Activated CD4-positive, alpha-beta T cell treated with anti-CD3 and anti-CD28 coated beads, Interleukin-2, amount 10 ng/mL, durations not matched to agents 24 days and 14 days (primary cell): Measurements from ENCODE around the gene RXFP1. TPM values are rescaled to one million over a fixed set of nuclear protein-coding genes. Genes with fewer than 3 reads are reported as not detected.
A peak's percentile ranks its signal among the peaks of the same experiment; 100 is the strongest.
"Not testable (repeated sequence)": the region's sequence is repeated elsewhere in the genome, so short reads cannot be mapped to it uniquely, and the experiment has no call there.

Experiments
- DNase-seq: peaks from one replicate; pipeline ENCODE4 v3.0.0; 2022
- H3K27ac Mint-ChIP-seq: one replicate; pipeline ENCODE4 v1.8.0; 2022; ENCODE audit warnings: mild to moderate bottlenecking, mixed read lengths
- H3K27me3 Mint-ChIP-seq: one replicate; pipeline ENCODE4 v1.8.0; 2022; ENCODE audit warnings: mixed read lengths
- H3K36me3 Mint-ChIP-seq: one replicate; pipeline ENCODE4 v1.8.0; 2022; ENCODE audit warnings: low read depth, mild to moderate bottlenecking, mixed read lengths
- H3K4me1 Mint-ChIP-seq: one replicate; pipeline ENCODE4 v1.8.0; 2021; ENCODE audit warnings: mixed read lengths
- H3K4me3 Mint-ChIP-seq: one replicate; pipeline ENCODE4 v1.8.0; 2022; ENCODE audit warnings: mild to moderate bottlenecking, moderate library complexity, mixed read lengths
- H3K9me3 Mint-ChIP-seq: one replicate; pipeline ENCODE4 v1.8.0; 2021; ENCODE audit warnings: mixed read lengths
- intact Hi-C: fragments of 100-400 bp; cut with micrococcal nuclease; formaldehyde crosslinking; loops from one replicate; pipeline ENCODE4 v1.15.1; 2023
- total RNA-seq: library from RNA; stranded (reverse); gene quantifications from 2 replicates; pipeline ENCODE4 v1.2.3, GENCODE V29; 2022

Gene RXFP1
- total RNA-seq, 1 donor from 2014 or later: not detected

GRCh38 chr4:158656439-158656838, 134.8 kb downstream of the RXFP1 start:
- H3K9me3 Mint-ChIP-seq: no peaks in the 10 kb centered on the region
- H3K27me3 Mint-ChIP-seq: peaks cover 2% of the 10 kb centered on the region
- H3K36me3 Mint-ChIP-seq: no peaks in the 10 kb centered on the region
- intact Hi-C loops: no loop called here
- DNase-seq: no peak
- H3K4me1 Mint-ChIP-seq: peaks cover 4% of the 10 kb centered on the region
- H3K4me3 Mint-ChIP-seq: no peak overlapping the region
- H3K27ac Mint-ChIP-seq: no peak overlapping the region

GRCh38 chr4:158657291-158657690, 135.6 kb downstream of the RXFP1 start:
- no peaks in the 10 kb centered on the region for H3K9me3 Mint-ChIP-seq
- no peak for DNase-seq
- no peak overlapping the region for H3K27ac Mint-ChIP-seq
- intact Hi-C loops: no loop called here
- H3K27me3 Mint-ChIP-seq: peaks cover 2% of the 10 kb centered on the region
- no peaks in the 10 kb centered on the region for H3K36me3 Mint-ChIP-seq
- H3K4me3 Mint-ChIP-seq: no peak overlapping the region
- peaks cover 4% of the 10 kb centered on the region for H3K4me1 Mint-ChIP-seq

- H3K4me3 Mint-ChIP-seq, H3K9me3 Mint-ChIP-seq, H3K4me1 Mint-ChIP-seq, DNase-seq, H3K27ac Mint-ChIP-seq, intact Hi-C loops, H3K27me3 Mint-ChIP-seq: not testable (repeated sequence)
- H3K36me3 Mint-ChIP-seq: peaks cover 11% of the 10 kb centered on the region
These were observed 141.6 kb downstream of the RXFP1 start for GRCh38 chr4:158663255-158663654.

GRCh38 chr4:158663707-158664625, 142.3 kb downstream of the RXFP1 start:
- H3K4me1 Mint-ChIP-seq, H3K9me3 Mint-ChIP-seq, intact Hi-C loops, DNase-seq, H3K27ac Mint-ChIP-seq, H3K27me3 Mint-ChIP-seq, H3K4me3 Mint-ChIP-seq: not testable (repeated sequence)
- H3K36me3 Mint-ChIP-seq: peaks cover 11% of the 10 kb centered on the region

GRCh38 chr4:158664806-158665205, 143.1 kb downstream of the RXFP1 start:
- H3K27ac Mint-ChIP-seq: no peak overlapping the region
- intact Hi-C loops: no loop called here
- H3K9me3 Mint-ChIP-seq: no peaks in the 10 kb centered on the region

GRCh38 chr4:158666892-158667291, 145.2 kb downstream of the RXFP1 start:
- Mint-ChIP-seq H3K36me3 (peaks cover 13% of the 10 kb centered on the region), H3K27ac (no peak overlapping the region), H3K9me3 (no peaks in the 10 kb centered on the region), H3K4me3 (no peak overlapping the region), H3K4me1 (peaks cover 14% of the 10 kb centered on the region), H3K27me3 (no peaks in the 10 kb centered on the region)
- intact Hi-C loops: no loop called here
- DNase-seq: no peak

More at GRCh38 chr4:158664806-158665205, 143.1 kb downstream of the RXFP1 start:
- DNase-seq: no peak
- Mint-ChIP-seq H3K4me1 (peaks cover 5% of the 10 kb centered on the region), H3K4me3 (no peak overlapping the region), H3K36me3 (peaks cover 13% of the 10 kb centered on the region), H3K27me3 (no peaks in the 10 kb centered on the region)

GRCh38 chr4:158667651-158668198, 146.0 kb downstream of the RXFP1 start:
- DNase-seq: peak; percentile 72
- H3K36me3 Mint-ChIP-seq: peaks cover 13% of the 10 kb centered on the region
- no peak overlapping the region for H3K27ac Mint-ChIP-seq
- intact Hi-C loops: no loop called here
- H3K4me1 Mint-ChIP-seq: peaks cover 16% of the 10 kb centered on the region
- H3K27me3 Mint-ChIP-seq: peaks cover 1% of the 10 kb centered on the region
- no peak overlapping the region for H3K4me3 Mint-ChIP-seq
- H3K9me3 Mint-ChIP-seq: no peaks in the 10 kb centered on the region

GRCh38 chr4:158669310-158669709, 147.6 kb downstream of the RXFP1 start:
- no peak for DNase-seq
- intact Hi-C loops: no loop called here
- peaks cover 19% of the 10 kb centered on the region for H3K4me1 Mint-ChIP-seq
- no peak overlapping the region for H3K4me3 Mint-ChIP-seq
- H3K9me3 Mint-ChIP-seq: no peaks in the 10 kb centered on the region
- H3K27me3 Mint-ChIP-seq: peaks cover 1% of the 10 kb centered on the region
- peaks cover 13% of the 10 kb centered on the region for H3K36me3 Mint-ChIP-seq
- no peak overlapping the region for H3K27ac Mint-ChIP-seq

- Mint-ChIP-seq H3K36me3 (peaks cover 5% of the 10 kb centered on the region), H3K9me3 (no peaks in the 10 kb centered on the region), H3K27ac (peak overlapping the region; percentile 95), H3K27me3 (peaks cover 1% of the 10 kb centered on the region), H3K4me3 (peak overlapping the region; percentile 99), H3K4me1 (peaks cover 22% of the 10 kb centered on the region)
- intact Hi-C loops: loop anchor here (1.0 to 5.0 kb wide), 6 partner anchors 52 to 535 kb away; partner anchors contain the start of genes FNIP2 and PPID
- peak; percentile 87 for DNase-seq
These were observed 149.4 kb downstream of the RXFP1 start for GRCh38 chr4:158670975-158671664.

- H3K9me3 Mint-ChIP-seq: no peaks in the 10 kb centered on the region
- peaks cover 22% of the 10 kb centered on the region for H3K4me1 Mint-ChIP-seq
- peak within 1 kb of the TSS; percentile 95 for H3K27ac Mint-ChIP-seq
- no peak for DNase-seq
- peaks cover 2% of the 10 kb centered on the region for H3K36me3 Mint-ChIP-seq
- intact Hi-C loops: loop anchor here (1.0 to 5.0 kb wide), 6 partner anchors 52 to 535 kb away; partner anchors contain the start of genes FNIP2 and PPID
- H3K4me3 Mint-ChIP-seq: peak within 1 kb of the TSS; percentile 99
- peaks cover 1% of the 10 kb centered on the region for H3K27me3 Mint-ChIP-seq
These were observed 149.9 kb downstream of the RXFP1 start, which contains the start of gene C4orf46 for GRCh38 chr4:158671665-158671914. Gene C4orf46 (minus strand): TSS chr4:158671887. CDS start chr4:158671801, 86 bp downstream.

- Mint-ChIP-seq H3K4me1 (peaks cover 22% of the 10 kb centered on the region), H3K36me3 (peaks cover 2% of the 10 kb centered on the region), H3K9me3 (no peaks in the 10 kb centered on the region), H3K27me3 (peaks cover 1% of the 10 kb centered on the region), H3K27ac (peak within 1 kb of the TSS; percentile 95), H3K4me3 (peak within 1 kb of the TSS; percentile 99)
- intact Hi-C loops: loop anchor here (1.0 to 5.0 kb wide), 7 partner anchors 51 to 534 kb away; partner anchors contain the start of genes FNIP2, PPID and RAPGEF2
- DNase-seq: peak; percentile 99
These were observed 150.5 kb downstream of the RXFP1 start, which contains the start of gene ETFDH for GRCh38 chr4:158671915-158672806. Gene ETFDH (plus strand): TSS chr4:158672296. CDS start chr4:158672457, 161 bp downstream.

GRCh38 chr4:158673633-158674032, 152.0 kb downstream of the RXFP1 start:
- Mint-ChIP-seq H3K27ac (no peak overlapping the region), H3K4me3 (peak overlapping the region; percentile 10), H3K4me1 (peaks cover 22% of the 10 kb centered on the region), H3K9me3 (no peaks in the 10 kb centered on the region), H3K27me3 (peaks cover 1% of the 10 kb centered on the region), H3K36me3 (peaks cover 5% of the 10 kb centered on the region)
- intact Hi-C loops: loop anchor here (5.0 kb wide), 2 partner anchors 149 to 179 kb away; no protein-coding TSS in a partner anchor
- no peak for DNase-seq

- DNase-seq: no peak
- intact Hi-C loops: no loop called here
- peaks cover 1% of the 10 kb centered on the region for H3K27me3 Mint-ChIP-seq
- H3K4me3 Mint-ChIP-seq: no peak overlapping the region
- peaks cover 5% of the 10 kb centered on the region for H3K36me3 Mint-ChIP-seq
- no peaks in the 10 kb centered on the region for H3K9me3 Mint-ChIP-seq
- no peak overlapping the region for H3K27ac Mint-ChIP-seq
- H3K4me1 Mint-ChIP-seq: peaks cover 11% of the 10 kb centered on the region
These were observed 154.4 kb downstream of the RXFP1 start for GRCh38 chr4:158676076-158676475.
